Heart left ventricle (tissue), 16 donors: ENCODE results near the gene CA4. TPM values are rescaled to one million over a fixed set of nuclear protein-coding genes. Genes with fewer than 3 reads are reported as not detected.

Experiments used
- ATAC-seq, 4 donors: fragments of 200-7000 bp; cut with Tn5 transposase; one replicate each; pipeline ENCODE4 v1.9.1; 2020 to 2022; ENCODE audit warnings: moderate library complexity in 4 of 4, mild to moderate bottlenecking in 3 of 4, moderate number of reproducible peaks in 1 of 4
- DNase-seq, 5 donors: peaks; one replicate each; pipeline ENCODE4 v3.0.0-alpha.2; 2020
- H3K27ac ChIP-seq, 12 donors: fragments of 200-600 bp; sonication (generic) in 4 of 12; one replicate each; pipeline versions ENCODE4 v1.5.0 to v1.8.0; 2016 to 2022; ENCODE audit warnings: mild to moderate bottlenecking in 2 of 12
- H3K27me3 ChIP-seq, 9 donors: fragments of 200-600 bp; sonication (generic) in 2 of 9; one replicate each; pipeline versions ENCODE4 v1.5.1 to v1.8.0; 2016 to 2022; ENCODE audit warnings: mild to moderate bottlenecking in 3 of 9
- H3K36me3 ChIP-seq, 9 donors: fragments of 200-600 bp; sonication (generic) in 2 of 9; one replicate each; pipeline versions ENCODE4 v1.5.0 to v1.8.0; 2018 to 2022; ENCODE audit warnings: mild to moderate bottlenecking in 2 of 9
- H3K4me1 ChIP-seq, 12 donors: fragments of 200-600 bp; sonication (generic) in 4 of 12; one replicate each; pipeline versions ENCODE4 v1.5.0 to v1.8.0; 2016 to 2022; ENCODE audit warnings: mild to moderate bottlenecking in 3 of 12
- H3K4me3 ChIP-seq, 12 donors: fragments of 200-600 bp; sonication (generic) in 4 of 12; one replicate each; pipeline versions ENCODE4 v1.5.0 to v1.8.0; 2017 to 2022; ENCODE audit warnings: mild to moderate bottlenecking in 9 of 12, moderate library complexity in 4 of 12
- H3K9me3 ChIP-seq, 12 donors: fragments of 200-600 bp; sonication (generic) in 4 of 12; one replicate each; pipeline versions ENCODE4 v1.5.0 to v1.8.0; 2016 to 2022; ENCODE audit warnings: mild to moderate bottlenecking in 1 of 12
- POLR2A ChIP-seq, 2 donors: fragments of 450-650 bp; IDR thresholded peaks; one replicate each; pipeline ENCODE4 v1.6.1; 2017; ENCODE audit warnings: antibody characterized with exemption in 2 of 2, mild to moderate bottlenecking in 2 of 2, moderate library complexity in 2 of 2
- WGBS, 4 donors: extraction: QIAGEN DNeasy Blood & Tissue Kit in 2 of 4; methylation state at CpG; one replicate each; pipeline versions ENCODE4 v1.1.5 to v1.1.7; 2013 to 2018; 5-methylcytosine and 5-hydroxymethylcytosine counted together
- intact Hi-C, 10 donors: fragments of 100-400 bp; cut with DNase I; formaldehyde crosslinking; loops; one replicate each; pipeline versions ENCODE4 v1.11.1 to v1.14.2; 2022
- polyA plus RNA-seq, 2 donors: library from polyadenylated mRNA; stranded (reverse); fragments of 200-250 nt; gene quantifications; one replicate each; pipeline ENCODE4 v1.2.3, GENCODE V29; 2013
- total RNA-seq, 9 donors: library from RNA; depleted of rRNA in 2 of 9; stranded (reverse); fragments of >200 nt in 2 of 9; fragmentation: NEBNext Ultra II Directional in 3 of 9; extraction: Animal tissue kit (Norgen Biotek cat#: 25700) in 3 of 9; gene quantifications; one replicate each; pipeline versions ENCODE4 v1.1.0 to v1.2.4, GENCODE V29; 2016 to 2023
- TF ChIP-seq, protein P1 (sequence below), 12 donors: fragments of 200-600 bp; sonication (generic) in 4 of 12; IDR thresholded peaks; one replicate each; pipeline versions ENCODE4 v1.5.0 to v1.8.0; 2018 to 2022; ENCODE audit warnings: antibody characterized with exemption in 12 of 12, mild to moderate bottlenecking in 5 of 12
- donor health status: ischemic (EF 13 %, LVEDD 7.1; RV severe dilation, severe dysfunction).
- donor health status: healthy with polysubstance abuse.
- donor health status: DM: no; HTN: yes; CAD: no.
- donor health status: DM: no; HTN: no; CAD: no.
- donor health status: ischemic (EF 25% LVEDD 6.9; RV normal size, moderate dysfunction).
- donor health status: ischemic (EF 25% LVEDD 5.7; RV mildly dilated, moderate dysfunction).
- donor health status: healthy.
- donor health status: DM: yes; HTN: yes; CAD: no.
- donor health status: ischemic (EF 35%, LVEDD 5.7; RV mildly dilated, moderate dysfunction).
- donor health status: nonischemic (EF 11% LVEDD 7.7; RV severe dilation, severe dysfunction).
- donor health status: DM: yes; HTN: yes; CAD: no.
- donor health status: PGD.
- donor health status: ischemic (EF 29% LVEDD 5.4; RV normal size, mild dysfunction).
- donor health status: nonischemic (EF 23%, LVEDD 6.1; RV moderate dilation, normal function).

Gene CA4
- total and polyA plus RNA-seq, 11 donors, result 12.4 to 54.0 (median 17.7) TPM

GRCh38 chr17:60167065-60167741, 17.4 kb downstream of the CA4 start:
- H3K4me3 ChIP-seq, result no peak overlapping the region
- TF ChIP-seq, protein P1, sequence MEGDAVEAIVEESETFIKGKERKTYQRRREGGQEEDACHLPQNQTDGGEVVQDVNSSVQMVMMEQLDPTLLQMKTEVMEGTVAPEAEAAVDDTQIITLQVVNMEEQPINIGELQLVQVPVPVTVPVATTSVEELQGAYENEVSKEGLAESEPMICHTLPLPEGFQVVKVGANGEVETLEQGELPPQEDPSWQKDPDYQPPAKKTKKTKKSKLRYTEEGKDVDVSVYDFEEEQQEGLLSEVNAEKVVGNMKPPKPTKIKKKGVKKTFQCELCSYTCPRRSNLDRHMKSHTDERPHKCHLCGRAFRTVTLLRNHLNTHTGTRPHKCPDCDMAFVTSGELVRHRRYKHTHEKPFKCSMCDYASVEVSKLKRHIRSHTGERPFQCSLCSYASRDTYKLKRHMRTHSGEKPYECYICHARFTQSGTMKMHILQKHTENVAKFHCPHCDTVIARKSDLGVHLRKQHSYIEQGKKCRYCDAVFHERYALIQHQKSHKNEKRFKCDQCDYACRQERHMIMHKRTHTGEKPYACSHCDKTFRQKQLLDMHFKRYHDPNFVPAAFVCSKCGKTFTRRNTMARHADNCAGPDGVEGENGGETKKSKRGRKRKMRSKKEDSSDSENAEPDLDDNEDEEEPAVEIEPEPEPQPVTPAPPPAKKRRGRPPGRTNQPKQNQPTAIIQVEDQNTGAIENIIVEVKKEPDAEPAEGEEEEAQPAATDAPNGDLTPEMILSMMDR (IDR thresholded peaks at IDR 0.05), result no peak
- no peak for TF ChIP-seq POLR2A (IDR thresholded peaks at IDR 0.05)
- 56 to 68% (median 58%) methylated on average over 11 of the region's 11 CpGs for WGBS, 4 donors
- intact Hi-C loops, result no loop called here
- no peaks in the 10 kb centered on the region for H3K9me3 ChIP-seq
- DNase-seq, result no peak
- H3K27me3 ChIP-seq, result no peaks in the 10 kb centered on the region
- H3K4me1 ChIP-seq, result peaks cover 0 to 71% (median 30%) of the 10 kb centered on the region in 12 donors
- ATAC-seq, result peak in 1 of 4 donors; percentile 14
- H3K36me3 ChIP-seq, result no peaks in the 10 kb centered on the region
- H3K27ac ChIP-seq, result peak overlapping the region in 1 of 12 donors; percentile 64

DNA sequence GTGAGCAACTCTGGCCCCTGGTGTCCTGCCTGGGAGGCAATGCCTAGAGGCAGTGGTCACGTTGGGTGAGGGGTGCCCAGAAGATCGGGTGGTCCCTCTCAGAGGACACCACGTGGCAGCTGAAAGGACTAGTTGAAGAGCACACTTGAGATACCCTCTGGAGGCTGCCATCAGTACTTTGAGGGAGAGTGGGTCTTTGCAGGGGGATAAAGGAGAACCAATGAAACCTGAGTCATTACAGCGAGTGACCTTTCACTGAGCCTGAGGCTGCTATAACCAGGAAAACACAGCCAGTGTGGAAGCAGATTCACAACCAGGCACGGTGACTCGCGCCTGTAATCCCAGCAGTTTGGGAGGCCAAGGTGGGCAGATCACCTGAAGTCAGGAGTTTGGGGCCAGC, 18.9 kb downstream of the CA4 start:
- no peak for ATAC-seq
- Histone ChIP-seq H3K9me3 (no peaks in the 10 kb centered on the region), H3K36me3 (no peaks in the 10 kb centered on the region), H3K4me3 (no peak overlapping the region), H3K4me1 (peaks cover 0 to 72% (median 26%) of the 10 kb centered on the region in 12 donors), H3K27me3 (no peaks in the 10 kb centered on the region), H3K27ac (peak overlapping the region in 2 of 12 donors; percentile 65 to 77)
- 68 to 70% (median 70%) methylated on average over 7 of the region's 7 CpGs for WGBS, 4 donors
- intact Hi-C loops, result no loop called here
- TF ChIP-seq POLR2A (IDR thresholded peaks at IDR 0.05), result no peak
- TF ChIP-seq, protein P1 (IDR thresholded peaks at IDR 0.05), result no peak
- DNase-seq, result no peak

- no peaks in the 10 kb centered on the region for H3K9me3 ChIP-seq
- H3K4me3 ChIP-seq, result no peak overlapping the region
- TF ChIP-seq, protein P1 (IDR thresholded peaks at IDR 0.05), result no peak
- TF ChIP-seq POLR2A (IDR thresholded peaks at IDR 0.05), result no peak
- ATAC-seq (peak; percentile 49 to 85 (median 68)), DNase-seq (peak; percentile 64 to 82 (median 78))
- intact Hi-C loops, result loop anchor here in 2 of 10 donors (2.0 kb wide), 1 partner anchor 27 kb away; no protein-coding TSS in a partner anchor
- WGBS, 4 donors, result 49 to 65% (median 58%) methylated on average over 10 of the region's 10 CpGs
- peaks cover 0 to 69% (median 23%) of the 10 kb centered on the region in 12 donors for H3K4me1 ChIP-seq
- H3K36me3 ChIP-seq, result no peaks in the 10 kb centered on the region
- no peaks in the 10 kb centered on the region for H3K27me3 ChIP-seq
- peak overlapping the region in 10 of 12 donors; percentile 12 to 82 (median 65) for H3K27ac ChIP-seq
Measured at GRCh38 chr17:60169921-60170817, 20.4 kb downstream of the CA4 start.
